ENCODE data around the gene TFPI.

- TF ChIP-seq, protein P1, sequence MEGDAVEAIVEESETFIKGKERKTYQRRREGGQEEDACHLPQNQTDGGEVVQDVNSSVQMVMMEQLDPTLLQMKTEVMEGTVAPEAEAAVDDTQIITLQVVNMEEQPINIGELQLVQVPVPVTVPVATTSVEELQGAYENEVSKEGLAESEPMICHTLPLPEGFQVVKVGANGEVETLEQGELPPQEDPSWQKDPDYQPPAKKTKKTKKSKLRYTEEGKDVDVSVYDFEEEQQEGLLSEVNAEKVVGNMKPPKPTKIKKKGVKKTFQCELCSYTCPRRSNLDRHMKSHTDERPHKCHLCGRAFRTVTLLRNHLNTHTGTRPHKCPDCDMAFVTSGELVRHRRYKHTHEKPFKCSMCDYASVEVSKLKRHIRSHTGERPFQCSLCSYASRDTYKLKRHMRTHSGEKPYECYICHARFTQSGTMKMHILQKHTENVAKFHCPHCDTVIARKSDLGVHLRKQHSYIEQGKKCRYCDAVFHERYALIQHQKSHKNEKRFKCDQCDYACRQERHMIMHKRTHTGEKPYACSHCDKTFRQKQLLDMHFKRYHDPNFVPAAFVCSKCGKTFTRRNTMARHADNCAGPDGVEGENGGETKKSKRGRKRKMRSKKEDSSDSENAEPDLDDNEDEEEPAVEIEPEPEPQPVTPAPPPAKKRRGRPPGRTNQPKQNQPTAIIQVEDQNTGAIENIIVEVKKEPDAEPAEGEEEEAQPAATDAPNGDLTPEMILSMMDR (IDR thresholded peaks at IDR 0.05) = no peak
- TF ChIP-seq SIN3A (IDR thresholded peaks at IDR 0.05; ENCODE audit: borderline replicate concordance, insufficient read depth, low read depth, low read length) (no peak), REST (IDR thresholded peaks at IDR 0.05; ENCODE audit: insufficient read depth in 1 of 2, low read depth in 2 of 2, low read length in 1 of 2) (no peak), POLR2AphosphoS5 (IDR thresholded peaks at IDR 0.05; ENCODE audit: low read depth, low read length) (no peak), TCF7L2 (IDR thresholded peaks at IDR 0.05; ENCODE audit: low read depth, low read length) (no peak)
Observed at GRCh38 chr2:187451510-187451909, 102.7 kb downstream of the TFPI start.

All from Panc1 (cell line).